C4-2B (cell line): ENCODE measurements around the gene PDE8B.

ENCODE experiments used
- H3K27ac ChIP-seq: fragments of 450-650 bp; 2 replicates; pipeline ENCODE4 v1.5.1; 2017
- CTCF ChIP-seq: fragments of 450-650 bp; conservative IDR thresholded peaks from 2 replicates; pipeline ENCODE4 v1.5.1; 2017; ENCODE audit warnings: mild to moderate bottlenecking
- ZFX ChIP-seq: fragments of 450-650 bp; IDR thresholded peaks from 2 replicates; pipeline ENCODE4 v1.6.1; 2017

PDE8B gene

GRCh38 chr5:77232574-77233358, 22.3 kb downstream of the PDE8B start:
- TF ChIP-seq CTCF (no peak), ZFX (no peak)

GRCh38 chr5:77235846-77236721, 25.6 kb downstream of the PDE8B start:
- H3K27ac ChIP-seq, result no peak overlapping the region
- TF ChIP-seq CTCF (no peak), ZFX (no peak)

More at GRCh38 chr5:77232574-77233358, 22.3 kb downstream of the PDE8B start:
- H3K27ac ChIP-seq, result no peak overlapping the region

GRCh38 chr5:77239126-77239741, 28.8 kb downstream of the PDE8B start:
- no peak for TF ChIP-seq ZFX
- peak; percentile 78 for TF ChIP-seq CTCF
- no peak overlapping the region for H3K27ac ChIP-seq

- TF ChIP-seq ZFX (no peak), CTCF (no peak)
- H3K27ac ChIP-seq, result no peak overlapping the region
Observed at GRCh38 chr5:77241444-77241843, 31.0 kb downstream of the PDE8B start.

GRCh38 chr5:77249475-77249874, 39.0 kb downstream of the PDE8B start:
- H3K27ac ChIP-seq, result no peak overlapping the region
- TF ChIP-seq CTCF (no peak), ZFX (no peak)

GRCh38 chr5:77250021-77250420, 39.5 kb downstream of the PDE8B start:
- TF ChIP-seq ZFX (no peak), CTCF (no peak)
- no peak overlapping the region for H3K27ac ChIP-seq

- TF ChIP-seq ZFX (no peak), CTCF (no peak)
- no peak overlapping the region for H3K27ac ChIP-seq
Observed at GRCh38 chr5:77251921-77252320, 41.4 kb downstream of the PDE8B start.
